Neural progenitor cell (in vitro differentiated cells): ENCODE results near the gene RAD51B. TPM values are rescaled to one million over a fixed set of nuclear protein-coding genes. Genes with fewer than 3 reads are reported as not detected.

Experiments
- DNase-seq: peaks from one replicate; pipeline ENCODE4 v3.0.0-alpha.2; 2016; ENCODE audit warnings: low spot score
- H2AFZ ChIP-seq: fragments of 200-600 bp; sonication (generic); replicated peaks from 2 replicates; pipeline ENCODE4 v1.6.1; 2016; ENCODE audit warnings: antibody characterized with exemption
- H3F3A ChIP-seq: fragments of 200-600 bp; sonication (generic); 2 replicates; pipeline ENCODE4 v1.6.1; 2016; ENCODE audit warnings: antibody characterized with exemption, low read depth
- H3K27ac ChIP-seq: fragments of 200-600 bp; sonication (generic); 2 replicates; pipeline ENCODE4 v1.5.1; 2016; ENCODE audit warnings: mild to moderate bottlenecking
- H3K27me3 ChIP-seq: fragments of 200-600 bp; sonication (generic); 2 replicates; pipeline ENCODE4 v1.6.1; 2016; ENCODE audit warnings: mild to moderate bottlenecking, moderate library complexity
- H3K36me3 ChIP-seq: fragments of 200-600 bp; sonication (generic); 2 replicates; pipeline ENCODE4 v1.5.1; 2016
- H3K4me1 ChIP-seq: fragments of 200-600 bp; sonication (generic); 2 replicates; pipeline ENCODE4 v1.6.1; 2016; ENCODE audit warnings: mixed run types
- H3K4me2 ChIP-seq: fragments of 200-600 bp; sonication (generic); 2 replicates; pipeline ENCODE4 v1.6.1; 2016
- H3K4me3 ChIP-seq: fragments of 200-600 bp; sonication (generic); 2 replicates; pipeline ENCODE4 v1.5.1; 2016
- H3K79me2 ChIP-seq: fragments of 200-600 bp; sonication (generic); 2 replicates; pipeline ENCODE4 v1.6.1; 2016; ENCODE audit warnings: low read depth
- H3K9ac ChIP-seq: fragments of 200-600 bp; sonication (generic); 2 replicates; pipeline ENCODE4 v1.6.1; 2016
- H3K9me3 ChIP-seq: fragments of 200-600 bp; sonication (generic); 2 replicates; pipeline ENCODE4 v1.5.1; 2016; ENCODE audit warnings: low read depth
- H4K20me1 ChIP-seq: fragments of 200-600 bp; sonication (generic); 2 replicates; pipeline ENCODE4 v1.6.1; 2016; ENCODE audit warnings: low read depth
- H3K27ac Mint-ChIP-seq: 3 replicates; pipeline ENCODE4 v1.8.0; 2021; ENCODE audit warnings: mixed read lengths
- H3K27me3 Mint-ChIP-seq: 2 replicates; pipeline ENCODE4 v1.8.0; 2022; ENCODE audit warnings: low read depth, mild to moderate bottlenecking, inconsistent platforms, moderate library complexity, mixed read lengths; ENCODE audit not compliant: insufficient read depth
- H3K36me3 Mint-ChIP-seq: 3 replicates; pipeline ENCODE4 v1.8.0; 2021; ENCODE audit warnings: mixed read lengths
- H3K4me1 Mint-ChIP-seq: 3 replicates; pipeline ENCODE4 v1.8.0; 2021; ENCODE audit warnings: mixed read lengths
- H3K4me3 Mint-ChIP-seq: 3 replicates; pipeline ENCODE4 v1.8.0; 2021; ENCODE audit warnings: mild to moderate bottlenecking, moderate library complexity, mixed read lengths
- H3K9me3 Mint-ChIP-seq: 3 replicates; pipeline ENCODE4 v1.8.0; 2020; ENCODE audit warnings: mixed read lengths
- EZH2 ChIP-seq: fragments of 200-600 bp; sonication (generic); IDR thresholded peaks from 2 replicates; pipeline ENCODE4 v1.6.1; 2017; ENCODE audit warnings: antibody characterized with exemption, mild to moderate bottlenecking, moderate library complexity
- EZH2phosphoT487 ChIP-seq: fragments of 200-600 bp; sonication (generic); IDR thresholded peaks from 2 replicates; pipeline ENCODE4 v1.6.1; 2017; ENCODE audit warnings: antibody characterized with exemption
- total RNA-seq: library from RNA; depleted of rRNA; stranded (reverse); fragments of >200 nt; gene quantifications from 2 replicates; pipeline ENCODE4 v1.2.3, GENCODE V29; 2015; ENCODE audit warnings: low replicate concordance
- TF ChIP-seq, protein P1 (sequence below): fragments of 200-600 bp; sonication (generic); IDR thresholded peaks from 2 replicates; pipeline ENCODE4 v1.5.1; 2017; ENCODE audit warnings: antibody characterized with exemption, mild to moderate bottlenecking

RAD51B gene
- total RNA-seq, 1 donor from 2014 or later: 50.5 TPM

DNA sequence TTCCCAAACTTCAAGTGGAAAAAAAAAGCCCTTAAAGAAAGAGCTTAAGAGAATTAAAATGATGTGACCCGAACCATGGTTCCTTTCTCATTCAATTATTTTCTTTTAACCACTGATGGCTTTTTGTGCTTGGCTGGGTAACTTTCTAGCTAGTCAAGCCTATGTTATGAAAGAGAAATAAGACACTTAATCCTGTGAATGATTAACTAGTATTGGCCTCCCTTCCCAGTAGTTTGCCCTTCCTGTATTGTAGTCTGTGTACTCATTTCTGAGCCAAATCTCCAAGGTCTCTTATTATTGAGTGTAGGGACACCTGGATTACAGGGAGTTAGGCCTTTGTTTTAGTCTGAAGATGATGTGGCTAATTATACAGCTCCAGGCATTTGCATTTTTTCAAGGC lies 353.0 kb downstream of the RAD51B start:
- Histone ChIP-seq H3K9ac (no peak overlapping the region), H3K4me1 (peaks cover 11% of the 10 kb centered on the region), H3K79me2 (no peaks in the 10 kb centered on the region), H3K9me3 (no peaks in the 10 kb centered on the region), H3K27me3 (no peaks in the 10 kb centered on the region), H4K20me1 (no peaks in the 10 kb centered on the region), H3K4me3 (no peak overlapping the region), H3K36me3 (no peaks in the 10 kb centered on the region), H3K4me2 (peak overlapping the region; percentile 19), H3K27ac (no peak overlapping the region), H3F3A (no peaks in the 10 kb centered on the region), H2AFZ (no peak overlapping the region)
- Mint-ChIP-seq H3K4me1 (peaks cover 21% of the 10 kb centered on the region), H3K36me3 (peaks cover 3% of the 10 kb centered on the region), H3K9me3 (no peaks in the 10 kb centered on the region), H3K27ac (no peak overlapping the region), H3K4me3 (no peak overlapping the region), H3K27me3 (no peaks in the 10 kb centered on the region)
- TF ChIP-seq EZH2 (no peak), EZH2phosphoT487 (no peak)
- TF ChIP-seq, protein P1, sequence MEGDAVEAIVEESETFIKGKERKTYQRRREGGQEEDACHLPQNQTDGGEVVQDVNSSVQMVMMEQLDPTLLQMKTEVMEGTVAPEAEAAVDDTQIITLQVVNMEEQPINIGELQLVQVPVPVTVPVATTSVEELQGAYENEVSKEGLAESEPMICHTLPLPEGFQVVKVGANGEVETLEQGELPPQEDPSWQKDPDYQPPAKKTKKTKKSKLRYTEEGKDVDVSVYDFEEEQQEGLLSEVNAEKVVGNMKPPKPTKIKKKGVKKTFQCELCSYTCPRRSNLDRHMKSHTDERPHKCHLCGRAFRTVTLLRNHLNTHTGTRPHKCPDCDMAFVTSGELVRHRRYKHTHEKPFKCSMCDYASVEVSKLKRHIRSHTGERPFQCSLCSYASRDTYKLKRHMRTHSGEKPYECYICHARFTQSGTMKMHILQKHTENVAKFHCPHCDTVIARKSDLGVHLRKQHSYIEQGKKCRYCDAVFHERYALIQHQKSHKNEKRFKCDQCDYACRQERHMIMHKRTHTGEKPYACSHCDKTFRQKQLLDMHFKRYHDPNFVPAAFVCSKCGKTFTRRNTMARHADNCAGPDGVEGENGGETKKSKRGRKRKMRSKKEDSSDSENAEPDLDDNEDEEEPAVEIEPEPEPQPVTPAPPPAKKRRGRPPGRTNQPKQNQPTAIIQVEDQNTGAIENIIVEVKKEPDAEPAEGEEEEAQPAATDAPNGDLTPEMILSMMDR: no peak
- no peak for DNase-seq

DNA sequence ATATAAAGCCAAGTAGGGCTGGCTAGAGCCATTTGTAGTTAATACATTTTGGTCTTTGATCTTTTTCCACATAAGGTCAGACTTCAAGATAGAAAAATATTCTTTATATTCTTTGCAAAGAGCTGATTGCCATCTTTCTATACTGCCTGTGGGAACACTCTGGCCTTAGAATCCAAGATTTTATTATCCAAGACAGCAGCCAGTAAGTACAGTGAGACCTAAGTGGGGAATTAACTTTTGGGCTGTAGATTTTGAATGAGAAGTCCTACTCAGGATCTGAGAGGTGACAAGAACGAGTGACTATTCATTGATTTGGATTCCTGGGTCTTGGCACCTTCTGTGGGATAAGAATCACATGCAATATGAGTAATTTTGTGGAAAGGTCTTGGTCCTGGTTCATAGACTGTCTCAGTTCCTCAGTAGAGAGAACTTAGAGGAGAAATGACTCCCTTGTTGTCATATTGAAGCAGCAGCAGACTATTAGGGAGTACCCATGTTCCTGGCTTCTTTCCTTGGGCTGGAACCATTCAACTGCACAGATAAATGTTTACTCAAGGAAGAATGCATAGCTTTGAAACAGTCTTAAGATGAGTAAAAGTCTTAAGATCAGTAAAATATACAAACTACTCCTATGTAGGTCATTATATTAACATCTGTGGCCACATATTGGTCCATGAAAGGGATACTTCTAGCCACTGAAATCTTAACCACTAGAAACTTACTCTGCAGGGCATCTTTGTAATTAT lies 353.8 kb downstream of the RAD51B start:
- Mint-ChIP-seq H3K4me1 (peaks cover 27% of the 10 kb centered on the region), H3K4me3 (no peak overlapping the region), H3K9me3 (no peaks in the 10 kb centered on the region), H3K27me3 (no peaks in the 10 kb centered on the region), H3K27ac (no peak overlapping the region), H3K36me3 (peaks cover 3% of the 10 kb centered on the region)
- Histone ChIP-seq H3K4me3 (no peak overlapping the region), H3K27ac (no peak overlapping the region), H3K9ac (no peak overlapping the region), H3F3A (no peaks in the 10 kb centered on the region), H3K4me1 (peaks cover 14% of the 10 kb centered on the region), H3K4me2 (no peak overlapping the region), H3K9me3 (no peaks in the 10 kb centered on the region), H2AFZ (no peak overlapping the region), H3K79me2 (no peaks in the 10 kb centered on the region), H3K36me3 (no peaks in the 10 kb centered on the region), H4K20me1 (no peaks in the 10 kb centered on the region), H3K27me3 (no peaks in the 10 kb centered on the region)
- no peak for TF ChIP-seq EZH2
- TF ChIP-seq EZH2phosphoT487: no peak
- TF ChIP-seq, protein P1: no peak
- no peak for DNase-seq

DNA sequence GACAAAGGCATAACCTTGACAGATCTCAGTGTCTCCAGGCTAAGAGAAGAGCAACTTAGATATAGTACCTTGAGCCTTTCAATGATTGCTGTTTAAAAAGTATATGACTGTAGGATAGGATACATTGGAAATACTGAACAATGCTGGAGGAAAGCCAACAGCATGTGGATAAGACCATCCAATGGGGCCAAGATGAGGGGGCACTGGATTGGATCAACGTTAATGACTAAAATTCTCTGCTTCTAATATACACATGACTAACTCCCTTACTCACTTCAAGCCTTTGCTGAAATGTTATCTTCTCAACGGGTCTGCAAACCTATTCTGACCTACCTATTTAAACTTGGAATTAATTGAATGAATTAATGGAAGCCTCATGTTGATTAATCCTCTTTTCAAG lies 354.9 kb downstream of the RAD51B start:
- H3K9me3 Mint-ChIP-seq: no peaks in the 10 kb centered on the region
- H2AFZ ChIP-seq: no peak overlapping the region
- TF ChIP-seq EZH2phosphoT487: no peak
- H3K9ac ChIP-seq: no peak overlapping the region
- H3K9me3 ChIP-seq: no peaks in the 10 kb centered on the region
- H3K27ac Mint-ChIP-seq: no peak overlapping the region
- no peaks in the 10 kb centered on the region for H3F3A ChIP-seq
- H3K36me3 Mint-ChIP-seq: peaks cover 3% of the 10 kb centered on the region
- H3K4me3 ChIP-seq: no peak overlapping the region
- H3K27me3 ChIP-seq: no peaks in the 10 kb centered on the region
- H3K4me2 ChIP-seq: no peak overlapping the region
- no peak overlapping the region for H3K27ac ChIP-seq
- no peak for DNase-seq
- no peaks in the 10 kb centered on the region for H3K27me3 Mint-ChIP-seq
- no peaks in the 10 kb centered on the region for H4K20me1 ChIP-seq
- H3K4me1 Mint-ChIP-seq: peaks cover 25% of the 10 kb centered on the region
- H3K79me2 ChIP-seq: no peaks in the 10 kb centered on the region
- H3K36me3 ChIP-seq: no peaks in the 10 kb centered on the region
- H3K4me3 Mint-ChIP-seq: no peak overlapping the region
- H3K4me1 ChIP-seq: peaks cover 25% of the 10 kb centered on the region

DNA sequence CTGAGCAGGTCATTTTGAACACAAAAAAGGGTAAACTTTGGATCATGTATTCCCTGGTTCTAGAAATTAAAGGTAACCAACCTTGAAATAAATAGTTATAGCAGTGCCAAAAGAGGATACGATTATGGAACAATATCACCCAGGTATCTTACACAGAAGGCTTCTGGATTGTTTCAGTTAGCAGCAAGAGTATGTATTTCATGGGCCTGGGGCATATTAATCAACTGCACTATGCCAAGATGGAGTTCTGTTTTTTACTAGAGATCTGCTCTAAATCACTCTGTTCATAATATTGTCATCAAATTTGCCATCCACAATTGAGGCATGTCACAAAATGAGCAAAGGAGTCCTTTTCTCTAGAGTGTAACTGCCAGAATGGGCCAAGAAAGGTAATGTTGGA lies 357.1 kb downstream of the RAD51B start:
- H3K36me3 Mint-ChIP-seq: peaks cover 3% of the 10 kb centered on the region
- Histone ChIP-seq H3K27ac (no peak overlapping the region), H3K4me2 (no peak overlapping the region), H3K27me3 (no peaks in the 10 kb centered on the region), H3K79me2 (no peaks in the 10 kb centered on the region), H3F3A (no peaks in the 10 kb centered on the region), H3K4me1 (peaks cover 30% of the 10 kb centered on the region), H3K9ac (no peak overlapping the region), H3K4me3 (no peak overlapping the region), H4K20me1 (no peaks in the 10 kb centered on the region), H2AFZ (no peak overlapping the region), H3K36me3 (no peaks in the 10 kb centered on the region), H3K9me3 (no peaks in the 10 kb centered on the region)
- H3K27me3 Mint-ChIP-seq: no peaks in the 10 kb centered on the region
- no peak overlapping the region for H3K4me3 Mint-ChIP-seq
- H3K9me3 Mint-ChIP-seq: no peaks in the 10 kb centered on the region
- TF ChIP-seq EZH2 (no peak), EZH2phosphoT487 (no peak)
- TF ChIP-seq, protein P1: no peak
- peaks cover 37% of the 10 kb centered on the region for H3K4me1 Mint-ChIP-seq
- H3K27ac Mint-ChIP-seq: no peak overlapping the region
- no peak for DNase-seq
